ENCODE data around the gene KRTAP5-5.
"Not testable (repeated sequence)": the region's sequence is repeated elsewhere in the genome, so short reads cannot be mapped to it uniquely, and the experiment has no call there.

The KRTAP5-5 gene

GRCh38 chr11:1655168-1656060 lies 25.8 kb downstream of the KRTAP5-5 start:
- DNase-seq, result no peak

- no peak for DNase-seq
Measured at GRCh38 chr11:1656061-1656441, 26.5 kb downstream of the KRTAP5-5 start.

- no peak for DNase-seq
Measured at GRCh38 chr11:1656670-1657069, 27.1 kb downstream of the KRTAP5-5 start.

- no peak for DNase-seq
Measured at GRCh38 chr11:1659506-1659905, 29.9 kb downstream of the KRTAP5-5 start.

- no peak for DNase-seq
Measured at GRCh38 chr11:1660111-1660867, 30.7 kb downstream of the KRTAP5-5 start.

- DNase-seq, result not testable (repeated sequence)
Measured at GRCh38 chr11:1661454-1662269, 32.1 kb downstream of the KRTAP5-5 start.

GRCh38 chr11:1662699-1663283 lies 33.2 kb downstream of the KRTAP5-5 start:
- DNase-seq, result not testable (repeated sequence)

- DNase-seq, result no peak
Measured at GRCh38 chr11:1665313-1665712, 35.7 kb downstream of the KRTAP5-5 start.

GRCh38 chr11:1667121-1667850 lies 37.7 kb downstream of the KRTAP5-5 start:
- no peak for DNase-seq

- no peak for DNase-seq
Measured at GRCh38 chr11:1667906-1668305, 38.3 kb downstream of the KRTAP5-5 start.

- no peak for DNase-seq
Measured at GRCh38 chr11:1668911-1669473, 39.4 kb downstream of the KRTAP5-5 start.

GRCh38 chr11:1669546-1670218 lies 40.1 kb downstream of the KRTAP5-5 start:
- peak in 28 of 58 donors; percentile 5 to 67 (median 29) for DNase-seq

GRCh38 chr11:1670457-1670856 lies 40.9 kb downstream of the KRTAP5-5 start:
- DNase-seq, result not testable (repeated sequence)

- no peak for DNase-seq
Measured at GRCh38 chr11:1670905-1671371, 41.4 kb downstream of the KRTAP5-5 start.

- no peak for DNase-seq
Measured at GRCh38 chr11:1671658-1672057, 42.1 kb downstream of the KRTAP5-5 start.

- DNase-seq, result no peak
Measured at GRCh38 chr11:1672613-1673350, 43.2 kb downstream of the KRTAP5-5 start.

- no peak for DNase-seq
Measured at GRCh38 chr11:1673446-1674172, 44.0 kb downstream of the KRTAP5-5 start.

Measured in anterior cingulate cortex (tissue), 58 donors.